ENCODE data around the gene MIGA1.

The MIGA1 gene

DNA sequence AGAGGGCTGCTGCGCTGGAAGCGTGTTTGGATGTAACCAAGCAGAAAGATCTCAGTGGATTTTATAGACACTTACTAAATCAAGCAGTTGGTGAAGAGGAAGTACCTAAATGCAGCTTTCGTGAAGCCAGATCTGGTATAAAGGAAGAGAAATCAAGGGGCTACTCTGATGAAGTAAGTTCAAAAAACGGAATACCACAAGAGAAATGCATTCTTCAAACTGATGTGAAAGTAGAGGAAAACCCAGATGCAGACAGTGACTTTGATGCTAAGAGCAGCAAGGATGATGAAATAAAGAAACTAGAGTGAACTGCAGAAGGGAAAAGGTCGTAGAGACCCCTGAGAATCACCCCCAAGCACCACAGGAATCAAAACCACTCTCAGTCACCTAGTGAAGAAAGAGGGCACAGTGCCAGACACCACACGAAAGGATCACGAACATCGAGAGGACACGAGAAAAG lies 68.2 kb downstream of the MIGA1 start:
- no peak for DNase-seq (ENCODE audit: low spot score)

DNA sequence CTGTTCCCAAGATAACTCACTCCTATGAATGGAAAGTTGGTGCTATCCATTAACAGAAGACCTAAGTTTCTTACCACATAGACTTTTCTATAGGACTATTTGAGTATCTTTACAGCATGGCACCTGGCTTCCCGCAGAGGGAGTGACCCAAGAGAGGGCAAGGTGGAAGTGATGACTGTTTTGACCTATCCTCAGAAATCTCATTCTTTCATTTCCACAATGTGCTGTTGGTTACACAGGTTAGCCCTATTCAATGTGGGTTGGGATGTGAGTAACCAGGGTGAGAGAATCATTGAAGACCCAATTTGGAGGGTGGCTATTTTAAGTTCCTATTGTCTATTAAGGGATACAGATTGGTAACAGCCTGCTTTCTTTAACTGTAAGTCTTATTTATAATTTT lies 70.6 kb downstream of the MIGA1 start:
- no peak for DNase-seq (ENCODE audit: low spot score)

DNA sequence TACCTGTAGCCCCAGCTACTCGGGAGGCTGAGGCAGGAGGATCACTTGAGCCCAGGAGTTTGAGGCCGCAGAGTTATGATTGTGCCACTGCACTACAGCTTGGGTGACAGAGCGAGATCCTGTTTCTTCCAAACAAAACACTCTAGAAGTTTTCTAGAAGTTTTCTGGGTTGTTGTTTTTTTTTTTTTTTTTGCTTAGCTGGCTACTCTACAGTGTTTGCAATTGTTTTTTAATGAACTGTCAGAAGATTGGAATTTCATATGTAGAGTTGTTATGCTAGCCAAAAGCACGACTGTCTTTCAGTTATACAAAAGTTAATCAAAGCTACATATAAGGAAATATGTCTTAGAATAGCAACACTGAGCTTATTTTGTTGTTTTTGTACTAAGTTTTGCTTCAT lies 78.1 kb downstream of the MIGA1 start:
- DNase-seq (ENCODE audit: low spot score): peak; percentile 29

DNA sequence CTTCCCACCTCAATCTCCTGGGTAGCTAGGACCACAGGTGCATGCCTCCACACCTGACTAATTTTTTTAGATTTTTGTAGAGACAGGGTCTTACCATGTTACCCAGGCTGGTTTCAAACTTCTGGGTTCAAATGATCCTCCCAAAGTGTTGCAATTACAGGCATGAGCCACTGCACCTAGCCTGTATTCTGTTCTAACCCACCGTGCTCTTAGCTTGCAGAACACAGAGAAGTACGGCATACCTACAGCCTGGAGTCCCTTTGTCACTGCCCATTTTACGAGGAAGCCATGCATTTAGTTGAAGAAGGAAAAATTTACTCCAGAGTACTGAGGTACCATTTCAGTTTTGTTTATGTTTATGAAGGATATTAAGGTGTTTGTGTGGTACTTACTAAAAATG lies 79.3 kb downstream of the MIGA1 start:
- DNase-seq (ENCODE audit: low spot score): no peak

GRCh38 chr1:77859248-77859647 lies 79.8 kb downstream of the MIGA1 start:
- no peak for DNase-seq (ENCODE audit: low spot score)

DNA sequence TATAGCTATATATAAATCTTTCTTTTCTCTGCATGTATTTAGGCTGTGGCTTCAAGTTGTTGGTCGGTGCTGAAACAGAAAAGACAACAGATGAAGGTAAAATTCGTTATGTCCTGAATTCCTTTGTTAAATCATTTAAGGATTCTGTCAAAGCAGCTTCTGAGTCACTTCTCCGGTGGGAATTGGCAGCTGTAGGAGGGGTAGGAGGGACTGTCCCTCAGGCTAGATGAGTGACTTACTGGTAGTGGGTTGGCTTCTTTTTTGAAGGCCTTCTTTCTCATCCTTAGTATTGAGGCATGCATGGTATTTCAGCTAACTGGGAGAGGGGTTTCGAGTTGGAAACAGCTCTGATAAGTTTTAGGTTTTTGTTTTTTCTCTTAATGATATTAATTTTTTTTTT lies 86.8 kb downstream of the MIGA1 start:
- DNase-seq (ENCODE audit: low spot score): no peak

GRCh38 chr1:77872645-77873044 lies 93.2 kb downstream of the MIGA1 start:
- DNase-seq (ENCODE audit: low spot score): no peak

DNA sequence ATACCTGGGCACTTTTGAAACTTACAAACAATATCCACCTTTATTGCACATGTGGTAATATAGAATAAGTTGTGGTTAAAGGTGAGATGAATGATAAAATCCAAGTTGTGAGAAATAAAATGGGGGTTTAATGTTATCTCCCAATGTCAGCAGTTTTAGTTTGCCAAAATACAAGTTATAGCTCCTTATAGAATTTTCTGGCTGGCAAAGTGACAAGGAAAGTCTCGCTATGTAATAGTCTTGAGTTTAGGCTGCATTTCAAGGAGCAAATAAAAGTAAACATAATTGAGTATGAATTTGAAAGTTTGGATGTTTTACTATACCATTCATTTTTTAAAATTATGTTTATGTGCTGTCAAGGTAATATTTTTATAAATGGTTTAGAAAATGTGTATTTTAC lies 94.0 kb downstream of the MIGA1 start:
- DNase-seq (ENCODE audit: low spot score): no peak

GRCh38 chr1:77874804-77875445 lies 95.5 kb downstream of the MIGA1 start:
- no peak for DNase-seq (ENCODE audit: low spot score)

GRCh38 chr1:77876884-77877283 lies 97.4 kb downstream of the MIGA1 start:
- DNase-seq (ENCODE audit: low spot score): no peak

DNA sequence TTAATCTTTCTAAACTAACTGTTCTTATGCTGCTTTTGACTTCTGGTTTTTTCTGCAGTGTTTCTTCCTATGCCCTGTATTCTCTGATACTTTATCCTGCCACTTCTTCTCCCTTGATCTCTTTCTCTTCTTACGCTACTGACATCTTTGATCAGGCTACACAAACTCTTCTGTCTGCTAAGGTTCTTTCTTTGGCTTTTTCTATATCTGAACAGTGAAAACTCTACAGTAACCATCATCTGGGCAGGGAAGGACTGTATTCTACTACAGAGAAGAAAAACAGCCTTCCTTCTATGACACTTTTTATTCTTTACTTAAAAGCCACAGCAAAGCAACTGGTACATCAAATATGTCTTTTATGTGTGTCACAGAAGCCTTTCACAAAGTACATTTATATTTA lies 101.6 kb downstream of the MIGA1 start:
- DNase-seq (ENCODE audit: low spot score): no peak

GRCh38 chr1:77882411-77882810 lies 103.0 kb downstream of the MIGA1 start:
- no peak for DNase-seq (ENCODE audit: low spot score)

- peak; percentile 87 for DNase-seq (ENCODE audit: low spot score)
These were observed 108.8 kb downstream of the MIGA1 start, which contains the start of gene NEXN for GRCh38 chr1:77888081-77888780. TSS of gene NEXN (plus strand) at chr1:77888624. CDS start at chr1:77916107, 27,483 bp downstream.

- peak; percentile 52 for DNase-seq (ENCODE audit: low spot score)
These were observed 109.6 kb downstream of the MIGA1 start for GRCh38 chr1:77888781-77889642.

GRCh38 chr1:77889671-77890070 lies 110.2 kb downstream of the MIGA1 start:
- peak; percentile 35 for DNase-seq (ENCODE audit: low spot score)

GRCh38 chr1:77891200-77891599 lies 111.8 kb downstream of the MIGA1 start:
- no peak for DNase-seq (ENCODE audit: low spot score)

DNA sequence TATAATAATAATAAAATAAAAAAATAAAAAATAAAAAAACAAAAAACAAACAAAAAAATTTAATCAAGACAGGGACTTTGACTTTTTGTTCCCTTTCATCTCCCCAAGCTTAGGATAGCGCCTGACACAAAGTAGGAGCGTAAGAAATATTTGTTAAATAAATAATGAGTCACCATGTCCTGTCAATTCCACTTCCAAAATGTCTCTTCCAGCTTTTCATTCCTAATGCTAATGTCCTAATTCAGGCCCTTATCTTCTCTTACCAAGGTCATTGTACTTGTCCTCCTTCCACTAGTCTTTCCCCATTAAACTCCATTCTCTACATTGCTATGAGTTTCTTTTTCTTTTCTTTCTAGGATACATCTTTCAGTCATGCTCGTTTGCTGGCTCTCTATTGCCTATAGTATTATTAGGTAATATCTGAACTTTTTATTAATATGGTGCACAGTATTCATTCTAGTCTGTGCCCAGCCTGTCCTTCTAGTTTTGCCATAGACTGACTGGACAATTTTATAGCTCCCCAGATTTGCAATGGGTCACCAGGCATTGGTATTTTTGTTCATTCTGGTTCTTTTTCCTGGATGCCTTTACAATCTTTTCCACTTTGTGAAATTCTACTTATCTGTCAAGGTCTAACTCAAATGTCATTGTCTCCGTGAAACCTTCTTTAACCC lies 120.3 kb downstream of the MIGA1 start:
- no peak for DNase-seq (ENCODE audit: low spot score)

GRCh38 chr1:77900687-77901293 lies 121.3 kb downstream of the MIGA1 start:
- peak; percentile 48 for DNase-seq (ENCODE audit: low spot score)

DNA sequence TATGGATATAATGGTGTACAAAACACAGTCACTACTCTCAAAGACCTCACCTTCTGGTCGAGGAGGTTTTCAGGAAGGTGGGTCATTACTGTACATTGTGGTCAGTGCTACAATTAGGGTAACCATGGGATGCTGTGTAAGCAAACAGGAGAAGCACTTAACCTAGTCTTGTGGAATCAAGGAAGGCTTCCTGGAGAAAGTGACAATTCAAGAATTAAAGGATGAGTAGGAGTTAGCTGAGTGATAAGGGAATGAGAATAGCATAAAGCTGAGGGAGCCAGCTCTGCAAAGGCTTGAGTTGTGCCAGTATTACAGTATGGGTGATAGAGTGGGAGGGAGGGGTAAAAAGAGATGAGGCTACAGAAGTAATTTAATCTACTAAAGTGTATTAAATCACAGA lies 126.2 kb downstream of the MIGA1 start:
- DNase-seq (ENCODE audit: low spot score): no peak

GRCh38 chr1:77906019-77906545 lies 126.6 kb downstream of the MIGA1 start:
- DNase-seq (ENCODE audit: low spot score): no peak

DNA sequence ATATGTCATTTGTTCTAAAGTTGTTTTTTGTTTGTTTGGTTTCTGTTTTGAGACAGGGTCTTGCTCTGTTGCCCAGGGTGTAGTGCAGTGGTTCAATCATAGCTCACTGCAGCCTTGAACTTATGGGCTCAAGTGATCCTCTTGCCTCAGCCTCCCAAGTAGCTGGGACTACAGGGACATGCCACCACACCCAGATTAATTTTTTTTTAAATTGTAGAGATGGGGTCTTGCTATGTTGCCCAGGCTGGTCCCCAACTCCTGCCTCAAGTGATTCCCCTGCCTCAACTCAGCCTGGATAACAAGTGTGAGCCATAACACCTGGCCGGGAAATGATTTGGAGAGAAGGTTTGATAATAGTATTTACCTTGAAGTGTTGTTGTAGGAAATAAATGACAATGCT lies 127.2 kb downstream of the MIGA1 start:
- DNase-seq (ENCODE audit: low spot score): no peak

GRCh38 chr1:77910116-77910515 lies 130.7 kb downstream of the MIGA1 start:
- DNase-seq (ENCODE audit: low spot score): no peak

All from AG20443 (cell line).